Measurements from ENCODE around the gene HOXC9. TPM values are rescaled to one million over a fixed set of nuclear protein-coding genes. Genes with fewer than 3 reads are reported as not detected.

Gene HOXC9
- total RNA-seq, 1 donor from 2014 or later = not detected

DNA sequence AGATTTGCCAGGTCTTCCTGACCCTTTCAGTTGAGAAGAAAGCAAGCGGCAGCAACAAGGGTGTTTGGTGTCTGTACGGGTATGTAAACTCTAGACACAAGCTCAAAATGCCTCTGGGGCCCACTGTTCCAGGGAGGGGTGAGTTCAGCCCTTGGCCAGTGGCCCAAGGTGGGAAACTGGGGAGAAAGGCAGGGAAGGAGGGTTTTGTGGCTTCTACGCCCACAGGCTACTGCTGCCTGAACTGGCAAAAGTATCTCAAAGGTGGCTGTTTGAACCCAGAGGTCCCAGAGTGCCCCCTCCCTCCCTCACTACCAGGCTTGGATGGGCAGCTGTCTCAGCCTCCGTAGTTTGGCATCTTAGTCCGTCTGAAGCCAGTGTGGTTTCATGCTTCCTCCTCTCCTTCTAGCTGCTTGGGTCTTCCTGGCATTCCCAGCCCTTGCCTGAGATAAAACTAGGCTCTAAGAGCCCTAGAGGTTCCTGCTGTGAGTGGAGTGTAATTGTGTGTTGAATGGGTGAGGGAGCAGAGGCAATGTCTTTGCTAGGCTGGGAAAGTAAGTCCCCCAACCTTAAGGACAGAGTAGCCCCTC, 38.4 kb downstream of the HOXC9 start:
- CTCF ChIA-PET = interaction anchor here (1.0 kb wide), 1 partner anchor 162 kb away, joined by 3 read pairs; no protein-coding TSS in a partner anchor
- intact Hi-C loops (cut with micrococcal nuclease) = no loop called here
- H3K27me3 Mint-ChIP-seq = peaks cover 63% of the 10 kb centered on the region
- no peaks in the 10 kb centered on the region for H3K9me3 Mint-ChIP-seq
- ATAC-seq (ENCODE audit: low read depth) = no peak
- H3K27ac Mint-ChIP-seq = no peak overlapping the region
- H3K4me3 Mint-ChIP-seq = no peak overlapping the region
- POLR2A ChIA-PET = interaction anchor here (0.6 kb wide), 1 partner anchor 11 kb away, joined by 3 read pairs; no protein-coding TSS in a partner anchor
- peaks cover 11% of the 10 kb centered on the region for H3K4me1 Mint-ChIP-seq
- no peak for DNase-seq
- no peak for TF ChIP-seq CTCF (IDR thresholded peaks at IDR 0.05)
- H3K36me3 Mint-ChIP-seq (ENCODE audit: low read depth) = no peaks in the 10 kb centered on the region

DNA sequence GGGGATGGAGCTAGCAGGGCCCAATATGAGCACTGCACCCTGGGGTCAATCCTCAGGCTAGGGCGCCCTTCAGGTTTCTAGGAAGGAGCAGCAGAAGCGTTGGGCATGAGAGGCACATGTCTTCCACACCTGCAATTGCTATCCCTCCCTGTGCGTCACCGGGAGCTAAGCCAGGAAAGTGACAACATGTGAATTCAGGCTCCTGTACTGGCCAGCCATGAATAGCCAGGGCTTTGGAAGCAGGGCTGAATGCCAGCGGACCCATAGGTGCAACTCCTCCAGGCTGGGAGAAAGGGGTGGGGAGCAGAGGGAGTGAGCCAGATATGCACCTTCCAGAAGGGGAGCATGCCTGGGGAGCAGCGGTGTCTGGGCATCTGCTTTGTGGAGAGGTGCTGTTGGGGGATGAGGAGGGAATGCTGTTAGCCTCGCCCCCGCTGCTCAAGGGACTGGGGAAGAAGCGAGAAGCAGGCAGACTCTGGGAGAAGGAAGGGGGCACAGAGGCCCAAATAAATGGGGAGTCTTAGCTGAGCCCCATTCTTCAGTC, 39.0 kb downstream of the HOXC9 start:
- POLR2A ChIA-PET = interaction anchor here (0.6 kb wide), 1 partner anchor 12 kb away, joined by 3 read pairs; no protein-coding TSS in a partner anchor
- Mint-ChIP-seq H3K9me3 (no peaks in the 10 kb centered on the region), H3K4me3 (no peak overlapping the region), H3K4me1 (peaks cover 8% of the 10 kb centered on the region), H3K27ac (no peak overlapping the region), H3K27me3 (peaks cover 66% of the 10 kb centered on the region), H3K36me3 (ENCODE audit: low read depth) (no peaks in the 10 kb centered on the region)
- ATAC-seq (ENCODE audit: low read depth) (no peak), DNase-seq (no peak)
- intact Hi-C loops (cut with micrococcal nuclease) = no loop called here
- CTCF ChIA-PET = interaction anchor here (2.4 kb wide), 1 partner anchor 169 kb away, joined by 7 read pairs; no protein-coding TSS in a partner anchor
- no peak for TF ChIP-seq CTCF (IDR thresholded peaks at IDR 0.05)

DNA sequence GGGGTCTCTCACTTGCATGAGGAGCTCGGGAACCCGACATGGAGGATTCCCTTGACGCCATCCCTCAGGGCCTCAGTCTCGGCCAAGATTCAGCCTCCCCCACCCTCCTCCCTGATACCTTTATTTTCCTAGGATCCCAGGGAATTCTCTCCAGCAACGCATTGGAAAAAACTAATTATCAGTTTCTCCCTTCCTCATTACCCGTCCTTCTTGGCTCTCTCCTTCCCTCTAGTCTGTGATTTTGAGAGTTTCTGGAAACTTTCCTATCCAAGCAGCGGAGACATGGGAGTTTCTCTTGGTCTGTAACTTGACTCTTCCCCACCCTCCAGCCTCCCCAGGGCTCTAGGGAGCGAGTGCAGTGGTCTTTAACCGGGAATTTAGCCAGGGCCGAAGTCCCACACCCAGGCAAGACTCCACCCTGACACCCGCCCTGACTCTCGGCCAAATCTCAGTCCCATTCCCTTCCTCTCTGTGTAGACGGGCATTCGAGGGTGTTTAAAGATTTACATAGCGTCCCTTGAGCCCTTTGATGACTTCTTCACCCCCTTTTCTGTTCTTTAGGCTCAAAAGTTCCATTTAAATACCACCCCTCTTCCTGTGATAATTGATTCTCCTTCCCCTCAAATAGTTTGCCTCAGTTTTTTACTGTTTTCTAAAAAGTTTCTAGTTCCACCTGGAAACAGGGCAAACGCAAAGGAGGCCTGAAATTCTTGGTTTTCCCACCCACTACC, 39.6 kb downstream of the HOXC9 start:
- Mint-ChIP-seq H3K27me3 (peaks cover 70% of the 10 kb centered on the region), H3K27ac (no peak overlapping the region), H3K4me1 (peaks cover 4% of the 10 kb centered on the region), H3K36me3 (ENCODE audit: low read depth) (no peaks in the 10 kb centered on the region), H3K4me3 (no peak overlapping the region), H3K9me3 (no peaks in the 10 kb centered on the region)
- no peak for DNase-seq
- no peak for TF ChIP-seq CTCF (IDR thresholded peaks at IDR 0.05)
- CTCF ChIA-PET = interaction anchor here (2.4 kb wide), 1 partner anchor 168 kb away, joined by 7 read pairs; no protein-coding TSS in a partner anchor
- POLR2A ChIA-PET = interaction anchor here (0.5 kb wide), 1 partner anchor 127 kb away, joined by 4 read pairs; no protein-coding TSS in a partner anchor
- ATAC-seq (ENCODE audit: low read depth) = no peak
- intact Hi-C loops (cut with micrococcal nuclease) = no loop called here

DNA sequence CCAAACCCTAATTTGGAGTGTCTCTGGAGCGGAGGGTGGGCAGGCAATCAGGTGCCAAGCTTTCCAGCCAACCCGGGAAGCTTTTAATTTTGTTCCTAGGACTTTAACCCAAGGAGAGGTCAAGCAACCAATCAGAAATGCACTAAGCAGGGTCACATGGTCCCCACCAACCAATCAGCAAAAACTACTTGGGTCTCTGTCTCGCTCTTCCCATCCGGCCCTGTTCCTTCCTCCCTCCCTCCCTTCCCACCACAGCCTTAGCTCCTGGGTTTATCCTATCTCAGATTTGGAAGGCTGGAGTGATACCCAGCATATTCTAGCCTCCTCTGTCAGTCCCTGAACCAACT, 40.2 kb downstream of the HOXC9 start:
- ChIA-PET CTCF (interaction anchor here (2.4 kb wide), 1 partner anchor 167 kb away, joined by 7 read pairs; no protein-coding TSS in a partner anchor), POLR2A (interaction anchor here (0.5 kb wide), 1 partner anchor 127 kb away, joined by 4 read pairs; no protein-coding TSS in a partner anchor)
- Mint-ChIP-seq H3K36me3 (ENCODE audit: low read depth) (no peaks in the 10 kb centered on the region), H3K4me3 (no peak overlapping the region), H3K27ac (no peak overlapping the region), H3K4me1 (peaks cover under 1% of the 10 kb centered on the region), H3K9me3 (no peaks in the 10 kb centered on the region), H3K27me3 (peaks cover 73% of the 10 kb centered on the region)
- ATAC-seq (ENCODE audit: low read depth) (no peak), DNase-seq (no peak)
- intact Hi-C loops (cut with micrococcal nuclease) = no loop called here
- TF ChIP-seq CTCF (IDR thresholded peaks at IDR 0.05) = no peak

- no peak for DNase-seq
- no peak for TF ChIP-seq CTCF (IDR thresholded peaks at IDR 0.05)
- intact Hi-C loops (cut with micrococcal nuclease) = no loop called here
- Mint-ChIP-seq H3K4me1 (no peaks in the 10 kb centered on the region), H3K4me3 (no peak overlapping the region), H3K36me3 (ENCODE audit: low read depth) (no peaks in the 10 kb centered on the region), H3K27ac (no peak overlapping the region), H3K27me3 (peaks cover 75% of the 10 kb centered on the region), H3K9me3 (no peaks in the 10 kb centered on the region)
- POLR2A ChIA-PET = no interaction called here
- CTCF ChIA-PET = interaction anchor here (0.9 to 2.4 kb wide), 3 partner anchors 8 to 167 kb away, joined by 4 to 7 read pairs (median 4); no protein-coding TSS in a partner anchor
- ATAC-seq (ENCODE audit: low read depth) = no peak
These were observed 40.7 kb downstream of the HOXC9 start for GRCh38 chr12:54040648-54041047.

Measured in activated B cell treated with CpG ODN at 0.5 μM for 24 hours (primary cell).